Measurements from ENCODE around the gene TAF1B. TPM values are rescaled to one million over a fixed set of nuclear protein-coding genes. Genes with fewer than 3 reads are reported as not detected.

TAF1B gene
- total RNA-seq, 3 donors from 2014 or later: 17.0 to 21.6 (median 20.3) TPM

DNA sequence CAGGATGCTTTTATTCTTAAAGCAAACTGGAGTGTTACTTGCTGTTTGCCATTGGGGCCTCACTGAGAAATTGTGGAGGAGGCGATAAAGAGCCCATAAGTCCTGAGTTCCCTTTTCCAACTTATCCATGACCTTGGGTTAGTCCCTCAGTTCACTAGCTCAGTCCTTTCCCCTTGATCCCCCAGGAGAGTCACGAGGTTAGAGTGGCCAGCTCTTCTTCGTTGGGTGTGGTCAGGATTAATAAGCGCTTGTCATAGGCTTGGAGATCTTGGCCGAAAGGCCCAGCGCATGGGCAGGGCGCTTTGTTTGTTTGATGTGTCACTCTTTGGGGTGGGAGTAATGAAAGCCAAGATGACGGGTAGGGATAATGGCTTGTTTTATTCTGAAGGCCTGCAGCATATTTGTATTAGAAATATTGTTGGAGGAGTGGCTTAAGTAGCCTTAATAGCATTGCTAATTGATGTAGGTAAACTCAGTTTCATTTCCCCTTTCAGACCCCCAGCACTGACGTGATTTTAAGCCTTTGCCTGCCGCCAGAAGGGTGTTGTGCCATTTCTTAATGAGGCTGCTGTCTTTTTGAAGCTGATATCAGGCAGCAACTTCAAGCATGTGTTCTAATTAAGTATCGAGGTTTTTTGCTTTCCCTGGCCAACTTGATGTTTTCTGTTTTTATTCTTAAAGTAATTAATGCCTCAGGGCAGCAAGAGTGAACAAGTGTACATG lies 123.9 kb downstream of the TAF1B start:
- Histone ChIP-seq H3K4me3 (no peak overlapping the region), H3K27me3 (no peaks in the 10 kb centered on the region), H3K27ac (peak overlapping the region; percentile 20 to 56), H3K4me1 (peaks cover 0 to 8% of the 10 kb centered on the region in 2 donors), H3K9me3 (no peaks in the 10 kb centered on the region), H3K36me3 (no peaks in the 10 kb centered on the region)
- TF ChIP-seq, protein P1, sequence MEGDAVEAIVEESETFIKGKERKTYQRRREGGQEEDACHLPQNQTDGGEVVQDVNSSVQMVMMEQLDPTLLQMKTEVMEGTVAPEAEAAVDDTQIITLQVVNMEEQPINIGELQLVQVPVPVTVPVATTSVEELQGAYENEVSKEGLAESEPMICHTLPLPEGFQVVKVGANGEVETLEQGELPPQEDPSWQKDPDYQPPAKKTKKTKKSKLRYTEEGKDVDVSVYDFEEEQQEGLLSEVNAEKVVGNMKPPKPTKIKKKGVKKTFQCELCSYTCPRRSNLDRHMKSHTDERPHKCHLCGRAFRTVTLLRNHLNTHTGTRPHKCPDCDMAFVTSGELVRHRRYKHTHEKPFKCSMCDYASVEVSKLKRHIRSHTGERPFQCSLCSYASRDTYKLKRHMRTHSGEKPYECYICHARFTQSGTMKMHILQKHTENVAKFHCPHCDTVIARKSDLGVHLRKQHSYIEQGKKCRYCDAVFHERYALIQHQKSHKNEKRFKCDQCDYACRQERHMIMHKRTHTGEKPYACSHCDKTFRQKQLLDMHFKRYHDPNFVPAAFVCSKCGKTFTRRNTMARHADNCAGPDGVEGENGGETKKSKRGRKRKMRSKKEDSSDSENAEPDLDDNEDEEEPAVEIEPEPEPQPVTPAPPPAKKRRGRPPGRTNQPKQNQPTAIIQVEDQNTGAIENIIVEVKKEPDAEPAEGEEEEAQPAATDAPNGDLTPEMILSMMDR (IDR thresholded peaks at IDR 0.05): no peak
- no peak for TF ChIP-seq POLR2AphosphoS5 (IDR thresholded peaks at IDR 0.05)
- DNase-seq (ENCODE audit: low spot score in 2 of 2): no peak
- intact Hi-C loops (cut with DNase I; ENCODE audit: low total_unique reads): no loop called here

DNA sequence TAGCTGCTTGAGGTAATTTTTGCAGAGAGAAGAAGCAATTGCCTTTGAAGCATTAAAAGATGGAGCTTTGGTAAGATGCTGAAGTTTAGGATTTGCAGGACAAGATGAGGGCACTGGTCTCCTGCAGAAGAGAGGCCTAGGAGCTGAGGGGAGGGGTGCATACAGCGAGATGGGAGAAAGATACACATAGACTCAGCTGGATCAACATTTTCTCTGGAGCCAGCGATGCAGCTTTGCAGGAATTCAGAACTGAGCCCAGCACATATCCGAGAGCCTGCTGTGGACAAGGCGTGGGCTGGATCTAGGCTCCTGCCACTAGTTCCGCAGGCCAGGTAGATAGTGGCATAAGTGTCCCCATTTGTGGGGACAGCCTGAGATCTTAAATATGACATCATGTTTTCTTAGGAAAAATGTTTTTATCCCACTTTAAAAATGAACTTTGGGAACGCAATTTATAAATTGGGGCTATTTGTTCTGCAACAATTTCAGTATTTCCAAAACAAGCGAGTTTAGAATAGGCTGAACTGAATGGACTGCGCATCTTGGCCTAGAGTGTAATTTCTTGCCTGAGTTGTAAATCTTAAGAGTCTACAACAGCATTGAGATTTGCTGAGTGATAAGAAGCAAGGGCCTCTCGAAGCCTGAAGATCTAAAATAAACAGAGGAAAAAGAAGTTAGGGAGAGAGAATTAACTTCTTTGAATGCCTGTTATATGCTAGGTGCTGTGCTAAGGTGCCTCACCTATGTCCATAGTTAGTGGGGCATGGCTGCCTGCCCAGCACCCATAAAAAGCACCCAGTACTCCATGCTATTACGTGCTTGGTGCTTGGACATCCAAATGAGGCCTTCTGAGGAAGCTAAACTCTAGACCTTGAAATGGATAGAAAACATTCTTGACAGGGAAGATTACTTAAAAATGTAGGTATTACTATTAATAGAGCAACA lies 125.6 kb downstream of the TAF1B start:
- H3K9me3 ChIP-seq: no peaks in the 10 kb centered on the region
- DNase-seq (ENCODE audit: low spot score in 2 of 2): no peak
- no peaks in the 10 kb centered on the region for H3K27me3 ChIP-seq
- intact Hi-C loops (cut with DNase I; ENCODE audit: low total_unique reads): no loop called here
- TF ChIP-seq, protein P1 (IDR thresholded peaks at IDR 0.05): no peak
- TF ChIP-seq POLR2AphosphoS5 (IDR thresholded peaks at IDR 0.05) (no peak), POLR2A (IDR thresholded peaks at IDR 0.05) (no peak)
- H3K27ac ChIP-seq: no peak overlapping the region
- H3K4me3 ChIP-seq: no peak overlapping the region
- peaks cover 0 to 15% of the 10 kb centered on the region in 2 donors for H3K4me1 ChIP-seq
- no peaks in the 10 kb centered on the region for H3K36me3 ChIP-seq

DNA sequence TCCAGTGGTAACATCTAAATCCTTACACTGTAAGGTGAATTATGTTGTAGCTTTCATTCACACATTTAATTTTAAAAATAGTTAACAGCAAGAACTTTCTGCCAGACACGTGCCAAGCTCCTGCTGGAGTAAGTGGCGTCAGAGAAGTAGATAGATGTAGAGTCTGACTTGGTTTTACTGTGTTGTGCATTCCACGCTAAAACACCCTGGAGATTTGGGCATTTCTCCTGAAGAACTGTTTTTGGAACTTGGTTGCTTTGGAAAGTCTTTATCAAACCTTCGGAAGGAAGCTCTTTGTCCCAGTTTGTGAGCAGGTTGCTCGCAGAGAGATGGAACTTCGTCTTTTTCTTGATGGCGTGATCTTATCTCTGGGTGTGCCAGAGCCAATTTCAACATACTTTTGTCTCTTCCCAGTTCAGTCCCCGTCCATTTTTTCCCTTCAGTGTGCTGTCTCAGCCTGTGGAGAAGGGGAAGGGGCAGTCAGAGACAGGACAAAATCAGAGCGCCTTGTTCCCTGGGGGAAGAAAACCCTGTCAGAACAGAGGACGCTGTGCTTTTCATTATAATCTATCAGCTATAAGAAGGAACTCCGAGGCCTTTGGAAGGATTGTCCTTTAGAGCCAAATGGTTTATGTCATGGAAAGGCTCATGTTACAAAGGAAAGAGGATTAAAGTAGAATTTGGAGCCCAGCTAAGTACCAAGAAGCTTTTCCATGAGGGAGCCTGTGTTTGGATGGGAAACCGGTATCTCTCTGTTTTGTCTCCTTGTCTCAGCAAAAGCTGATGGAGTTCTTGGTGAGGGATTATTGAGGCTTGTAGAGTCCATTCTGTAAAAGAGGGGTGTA lies 127.1 kb downstream of the TAF1B start:
- DNase-seq (ENCODE audit: low spot score in 2 of 2): no peak
- no peaks in the 10 kb centered on the region for H3K27me3 ChIP-seq
- TF ChIP-seq, protein P1 (IDR thresholded peaks at IDR 0.05): no peak
- no peak for TF ChIP-seq POLR2AphosphoS5 (IDR thresholded peaks at IDR 0.05)
- no peak for TF ChIP-seq POLR2A (IDR thresholded peaks at IDR 0.05)
- intact Hi-C loops (cut with DNase I; ENCODE audit: low total_unique reads): no loop called here
- H3K36me3 ChIP-seq: no peaks in the 10 kb centered on the region
- no peaks in the 10 kb centered on the region for H3K9me3 ChIP-seq
- peaks cover 0 to 15% of the 10 kb centered on the region in 2 donors for H3K4me1 ChIP-seq
- peak overlapping the region; percentile 64 to 86 for H3K27ac ChIP-seq
- no peak overlapping the region for H3K4me3 ChIP-seq

DNA sequence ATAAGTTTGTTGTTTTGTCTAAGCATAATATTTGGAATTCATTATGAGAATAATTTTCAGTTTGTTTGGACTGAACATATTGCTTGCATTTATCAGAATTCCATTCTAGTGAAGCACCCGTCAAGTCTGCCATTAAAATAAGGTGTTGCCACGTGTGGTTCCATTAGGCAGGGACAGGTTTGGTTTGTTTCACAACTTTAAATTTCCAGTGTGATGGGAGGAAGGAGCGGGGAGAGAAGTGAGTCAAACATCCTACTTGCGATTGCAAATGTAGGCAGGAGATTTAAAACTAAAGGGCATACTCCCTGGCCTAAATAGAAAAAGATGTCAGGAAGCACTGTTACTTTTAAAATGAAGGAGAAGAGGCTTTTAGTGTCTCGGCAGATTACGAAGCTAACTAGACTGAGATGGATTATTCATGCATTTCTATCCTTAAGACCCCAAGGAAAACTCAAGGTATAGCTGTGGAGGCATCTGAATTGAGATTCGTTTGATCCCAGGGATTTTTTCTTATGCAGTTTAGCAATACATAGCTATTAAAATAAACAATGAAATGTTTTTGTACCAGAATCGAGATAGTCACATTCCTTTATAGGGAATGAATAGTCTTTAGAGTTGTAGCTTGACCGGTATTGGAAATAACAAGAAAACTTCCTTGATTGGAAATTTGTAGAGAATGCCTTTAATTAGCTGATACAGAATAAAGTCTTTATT lies 128.0 kb downstream of the TAF1B start:
- H3K36me3 ChIP-seq: no peaks in the 10 kb centered on the region
- intact Hi-C loops (cut with DNase I; ENCODE audit: low total_unique reads): no loop called here
- H3K4me3 ChIP-seq: no peak overlapping the region
- H3K9me3 ChIP-seq: no peaks in the 10 kb centered on the region
- no peak for DNase-seq (ENCODE audit: low spot score in 2 of 2)
- H3K27ac ChIP-seq: peak overlapping the region; percentile 64 to 86
- TF ChIP-seq POLR2A (IDR thresholded peaks at IDR 0.05): no peak
- TF ChIP-seq, protein P1 (IDR thresholded peaks at IDR 0.05): no peak
- no peak for TF ChIP-seq POLR2AphosphoS5 (IDR thresholded peaks at IDR 0.05)
- no peaks in the 10 kb centered on the region for H3K27me3 ChIP-seq
- peaks cover 3 to 15% of the 10 kb centered on the region in 2 donors for H3K4me1 ChIP-seq

All from breast epithelium (tissue), 4 donors.